PC-9 (cell line): Measurements from ENCODE around the gene RYR2. TPM values are rescaled to one million over a fixed set of nuclear protein-coding genes. Genes with fewer than 3 reads are reported as not detected.
"Not testable (repeated sequence)": the region's sequence is repeated elsewhere in the genome, so short reads cannot be mapped to it uniquely, and the experiment has no call there.

Experiments
- BruUV-seq: library from RNA; stranded (reverse); fragments of 400-500 nt; replicated peaks from 2 replicates; lab custom pipeline; 2021; lab: Mats Ljungman, UMichigan
- CTCF ChIA-PET: fragments of 300-600 bp; sonication (Branson Sonifier 250); formaldehyde crosslinking; loops from one replicate; lab custom pipeline; 2022; ENCODE audit warnings: antibody characterized with exemption; lab: Charles Lee
- POLR2A ChIA-PET: fragments of 300-600 bp; sonication (Branson Sonifier 250); formaldehyde crosslinking; loops from one replicate; lab custom pipeline; 2022; ENCODE audit warnings: antibody characterized with exemption; ENCODE audit not compliant: unreplicated experiment; lab: Charles Lee
- DNase-seq, 2 experiments: peaks; one replicate each; pipeline versions ENCODE4 v3.0.0 to v3.0.0-alpha.2; 2015 to 2022; ENCODE audit warnings: mixed read lengths in 1 of 2
- H2AFZ ChIP-seq: fragments of 200-600 bp; sonication (generic); 2 replicates; pipeline ENCODE4 v1.8.1; 2017; ENCODE audit warnings: antibody characterized with exemption
- H3F3A ChIP-seq: fragments of 200-600 bp; sonication (generic); 2 replicates; pipeline ENCODE4 v1.8.1; 2017; ENCODE audit warnings: antibody characterized with exemption, mild to moderate bottlenecking, low read depth; ENCODE audit not compliant: insufficient read depth
- H3K27ac ChIP-seq: fragments of 200-600 bp; sonication (generic); 2 replicates; pipeline ENCODE4 v1.6.1; 2016; ENCODE audit warnings: mixed run types
- H3K27me3 ChIP-seq: fragments of 200-600 bp; sonication (generic); 2 replicates; pipeline ENCODE4 v1.6.1; 2016; ENCODE audit warnings: low read depth, mixed run types; ENCODE audit not compliant: insufficient read depth
- H3K36me3 ChIP-seq: fragments of 200-600 bp; sonication (generic); 2 replicates; pipeline ENCODE4 v1.6.1; 2016; ENCODE audit warnings: low read depth, mixed run types
- H3K4me1 ChIP-seq: fragments of 200-600 bp; sonication (generic); replicated peaks from 2 replicates; pipeline ENCODE4 v1.6.1; 2016; ENCODE audit warnings: mixed run types; ENCODE audit not compliant: insufficient read depth
- H3K4me2 ChIP-seq: fragments of 200-600 bp; sonication (generic); 2 replicates; pipeline ENCODE4 v1.6.1; 2017; ENCODE audit warnings: mixed run types
- H3K4me3 ChIP-seq: fragments of 200-600 bp; sonication (generic); 2 replicates; pipeline ENCODE4 v1.6.1; 2016; ENCODE audit warnings: mixed run types
- H3K79me2 ChIP-seq: fragments of 200-600 bp; sonication (generic); 2 replicates; pipeline ENCODE4 v1.6.1; 2017; ENCODE audit warnings: low read depth, mixed run types
- H3K9me2 ChIP-seq: fragments of 200-600 bp; sonication (generic); 2 replicates; pipeline ENCODE4 v1.8.1; 2017; ENCODE audit warnings: mild to moderate bottlenecking; ENCODE audit not compliant: insufficient read depth
- H3K9me3 ChIP-seq: fragments of 200-600 bp; sonication (generic); 2 replicates; pipeline ENCODE4 v1.8.1; 2016; ENCODE audit warnings: low read depth; ENCODE audit not compliant: insufficient read depth
- H4K20me1 ChIP-seq: fragments of 200-600 bp; sonication (generic); 2 replicates; pipeline ENCODE4 v1.8.1; 2017; ENCODE audit not compliant: insufficient read depth
- CTCF ChIP-seq: fragments of 200-600 bp; sonication (generic); conservative IDR thresholded peaks from 2 replicates; pipeline ENCODE4 v1.6.1; 2017; ENCODE audit warnings: mixed run types, antibody characterized with exemption, mild to moderate bottlenecking, moderate library complexity
- EZH2 ChIP-seq: fragments of 200-600 bp; sonication (generic); IDR thresholded peaks from 2 replicates; pipeline ENCODE4 v1.8.0; 2017; ENCODE audit warnings: antibody characterized with exemption, low read depth
- intact Hi-C: fragments of 100-400 bp; cut with micrococcal nuclease; formaldehyde crosslinking; loops from one replicate; pipeline ENCODE4 v1.10.0; 2022; ENCODE audit not compliant: unreplicated experiment
- total RNA-seq: library from RNA; stranded (reverse); gene quantifications from 2 replicates; pipeline ENCODE4 v1.2.3, GENCODE V29; 2021

Gene RYR2
- total RNA-seq, 1 experiment from 2014 or later = not detected

DNA sequence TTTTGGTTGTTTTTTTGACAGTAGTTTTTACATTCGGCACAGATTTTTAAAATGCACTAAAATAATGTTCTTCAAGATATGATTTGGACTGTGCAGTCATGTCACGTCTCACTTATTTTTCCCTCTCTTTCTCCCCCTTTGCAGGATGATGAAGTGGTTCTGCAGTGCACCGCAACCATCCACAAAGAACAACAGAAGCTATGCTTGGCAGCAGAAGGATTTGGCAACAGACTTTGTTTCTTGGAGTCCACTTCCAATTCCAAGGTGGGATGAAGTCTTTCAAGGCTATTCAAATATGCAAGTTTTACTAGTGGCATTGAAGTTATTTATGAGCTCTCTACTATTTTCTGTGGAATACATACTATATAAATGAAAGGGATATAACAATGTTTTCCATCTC lies 228.4 kb downstream of the RYR2 start:
- no peaks in the 10 kb centered on the region for H3K79me2 ChIP-seq
- ChIA-PET CTCF (no interaction called here), POLR2A (no interaction called here)
- TF ChIP-seq EZH2 (no peak), CTCF (no peak)
- H3K27ac ChIP-seq = no peak overlapping the region
- H3K9me2 ChIP-seq = no peaks in the 10 kb centered on the region
- no peaks in the 10 kb centered on the region for H3K9me3 ChIP-seq
- H3K4me2 ChIP-seq = no peak overlapping the region
- no peak for DNase-seq
- no peaks in the 10 kb centered on the region for H3K4me1 ChIP-seq
- intact Hi-C loops = no loop called here
- H3F3A ChIP-seq = no peaks in the 10 kb centered on the region
- H2AFZ ChIP-seq = no peak overlapping the region
- H3K4me3 ChIP-seq = no peak overlapping the region
- H3K36me3 ChIP-seq = no peaks in the 10 kb centered on the region
- no peaks in the 10 kb centered on the region for H4K20me1 ChIP-seq
- H3K27me3 ChIP-seq = 0 out of 2 replicates have a peak, but pooled peaks cover 17% of the 10 kb centered on the region
- no TSS peak for BruUV-seq

- H3K4me2 ChIP-seq, H3K36me3 ChIP-seq, DNase-seq, intact Hi-C loops, H3K27ac ChIP-seq, CTCF ChIA-PET, H4K20me1 ChIP-seq, H3K4me3 ChIP-seq, H3K9me3 ChIP-seq, BruUV-seq, H3K27me3 ChIP-seq, H2AFZ ChIP-seq, H3F3A ChIP-seq, H3K4me1 ChIP-seq, POLR2A ChIA-PET, H3K9me2 ChIP-seq, H3K79me2 ChIP-seq: not testable (repeated sequence)
Measured at GRCh38 chr1:237277994-237278393, 236.0 kb downstream of the RYR2 start.

GRCh38 chr1:237279629-237280028 lies 237.6 kb downstream of the RYR2 start:
- Histone ChIP-seq H3K4me1 (no peaks in the 10 kb centered on the region), H3K4me2 (no peak overlapping the region), H3K4me3 (no peak overlapping the region), H3K9me2 (no peaks in the 10 kb centered on the region), H3F3A (no peaks in the 10 kb centered on the region), H3K27me3 (0 out of 2 replicates have a peak, but pooled peaks cover 4% of the 10 kb centered on the region), H3K27ac (no peak overlapping the region), H3K36me3 (no peaks in the 10 kb centered on the region), H2AFZ (no peak overlapping the region), H3K9me3 (no peaks in the 10 kb centered on the region), H3K79me2 (no peaks in the 10 kb centered on the region), H4K20me1 (no peaks in the 10 kb centered on the region)
- DNase-seq = no peak
- TF ChIP-seq EZH2 (no peak), CTCF (no peak)
- intact Hi-C loops = no loop called here
- ChIA-PET CTCF (no interaction called here), POLR2A (no interaction called here)
- BruUV-seq = no TSS peak

- BruUV-seq = no TSS peak
- DNase-seq = no peak
- CTCF ChIA-PET = no interaction called here
Measured at GRCh38 chr1:237281481-237281880, 239.5 kb downstream of the RYR2 start.

More at GRCh38 chr1:237281481-237281880, 239.5 kb downstream of the RYR2 start:
- Histone ChIP-seq H3K4me2 (no peak overlapping the region), H3K27ac (no peak overlapping the region), H3K4me3 (no peak overlapping the region), H4K20me1 (no peaks in the 10 kb centered on the region), H3K27me3 (0 out of 2 replicates have a peak, but pooled peaks cover 4% of the 10 kb centered on the region), H3F3A (no peaks in the 10 kb centered on the region), H3K9me2 (no peaks in the 10 kb centered on the region), H2AFZ (no peak overlapping the region), H3K9me3 (no peaks in the 10 kb centered on the region), H3K36me3 (no peaks in the 10 kb centered on the region), H3K4me1 (no peaks in the 10 kb centered on the region), H3K79me2 (no peaks in the 10 kb centered on the region)
- TF ChIP-seq EZH2 = no peak
- no peak for TF ChIP-seq CTCF
- intact Hi-C loops = no loop called here
- POLR2A ChIA-PET = no interaction called here
